HG03571 (cell line): ENCODE results near the gene CELSR3.

Source experiments
- ATAC-seq: cut with Tn5 transposase; IDR thresholded peaks from one replicate; pipeline ENCODE4 v1.9.1; 2021; ENCODE audit not compliant: unreplicated experiment

Gene CELSR3

GRCh38 chr3:48600711-48601621, 61.7 kb downstream of the CELSR3 start:
- ATAC-seq = no peak

GRCh38 chr3:48599509-48600285, 63.0 kb downstream of the CELSR3 start:
- ATAC-seq = no peak

GRCh38 chr3:48599077-48599501, 63.6 kb downstream of the CELSR3 start:
- no peak for ATAC-seq

GRCh38 chr3:48598323-48599076, 64.2 kb downstream of the CELSR3 start:
- ATAC-seq = no peak

GRCh38 chr3:48597408-48597800, 65.3 kb downstream of the CELSR3 start:
- no peak for ATAC-seq

- no peak for ATAC-seq
Observed at GRCh38 chr3:48596676-48597407, 65.8 kb downstream of the CELSR3 start.

GRCh38 chr3:48596157-48596556, 66.5 kb downstream of the CELSR3 start:
- no peak for ATAC-seq

GRCh38 chr3:48595526-48596121, 67.1 kb downstream of the CELSR3 start:
- ATAC-seq = no peak

GRCh38 chr3:48595075-48595525, 67.6 kb downstream of the CELSR3 start, which contains the start of gene COL7A1:
TSS of gene COL7A1 (minus strand) at chr3:48595329. CDS start at chr3:48595159, 170 bp downstream.
- no peak for ATAC-seq

GRCh38 chr3:48594417-48595049, 68.2 kb downstream of the CELSR3 start:
- ATAC-seq = no peak

GRCh38 chr3:48593337-48593736, 69.3 kb downstream of the CELSR3 start:
- ATAC-seq = no peak

- no peak for ATAC-seq
Observed at GRCh38 chr3:48592519-48593087, 70.1 kb downstream of the CELSR3 start.

- no peak for ATAC-seq
Observed at GRCh38 chr3:48591886-48592518, 70.7 kb downstream of the CELSR3 start.

- no peak for ATAC-seq
Observed at GRCh38 chr3:48591436-48591835, 71.2 kb downstream of the CELSR3 start.

GRCh38 chr3:48588230-48588629, 74.5 kb downstream of the CELSR3 start:
- ATAC-seq = no peak

- ATAC-seq = no peak
Observed at GRCh38 chr3:48587686-48588085, 75.0 kb downstream of the CELSR3 start.
